ENCODE measurements around the gene IL34.

GRCh38 chr16:70681382-70682238 is 35.3 kb downstream of the IL34 start:
- TF ChIP-seq CTCF (IDR thresholded peaks at IDR 0.05; ENCODE audit: poor library complexity, severe bottlenecking) (no peak), RAD21 (conservative IDR thresholded peaks at IDR 0.05) (no peak), POLR2AphosphoS5 (IDR thresholded peaks at IDR 0.05) (no peak), EZH2 (IDR thresholded peaks at IDR 0.05; ENCODE audit: borderline replicate concordance, insufficient read depth, low read length, poor library complexity, severe bottlenecking) (no peak), EP300 (conservative IDR thresholded peaks at IDR 0.05; ENCODE audit: poor library complexity, severe bottlenecking) (no peak), TAF1 (IDR thresholded peaks at IDR 0.05; ENCODE audit: low read depth) (no peak), REST (IDR thresholded peaks at IDR 0.05; ENCODE audit: borderline replicate concordance) (no peak)

Data from neural cell (in vitro differentiated cells).